ENCODE results near the gene GCHFR. TPM values are rescaled to one million over a fixed set of nuclear protein-coding genes. Genes with fewer than 3 reads are reported as not detected.
A peak's percentile ranks its signal among the peaks of the same experiment; 100 is the strongest.

Gene GCHFR
- total RNA-seq, 2 experiments from 2014 or later = 13.5 to 14.8 TPM

GRCh38 chr15:40807028-40807887 lies 43.4 kb downstream of the GCHFR start, which contains the start of the genes DNAJC17 and ZFYVE19:
Gene DNAJC17, minus strand, starts transcription at chr15:40807473. Its CDS starts 27 bp downstream, at chr15:40807446.
Gene ZFYVE19, plus strand, starts transcription at chr15:40807089. Its CDS starts 501 bp downstream, at chr15:40807590.
- Histone ChIP-seq H3K4me3 (ENCODE audit: low read length) (peak within 1 kb of the TSS; percentile 80), H3K9me3 (ENCODE audit: control insufficient read depth in 1 of 2, insufficient read depth in 1 of 2, low read length in 2 of 2) (no peaks in the 10 kb centered on the region), H3K4me1 (ENCODE audit: insufficient read depth, low read length) (peaks cover 30% of the 10 kb centered on the region), H3K27me3 (ENCODE audit: control insufficient read depth in 1 of 2, insufficient read depth in 2 of 2, low read length in 2 of 2) (no peaks in the 10 kb centered on the region), H3K36me3 (ENCODE audit: insufficient read depth, low read length) (peaks cover 22% of the 10 kb centered on the region), H3K27ac (ENCODE audit: low read depth in 1 of 2, low read length in 2 of 2) (peak within 1 kb of the TSS; percentile 90 to 93)
- intact Hi-C loops (cut with DNase I, micrococcal nuclease) = loop anchor here (1.0 to 5.0 kb wide), 5 partner anchors 52 to 735 kb away; partner anchors contain the start of genes RMDN3 (in 2 of the 2), RAD51 (in 1 of the 2), RPAP1 (in 1 of the 2) and VPS18 (in 1 of the 2)
- no peaks in the 10 kb centered on the region for H3K9me3 Mint-ChIP-seq
- H3K27me3 Mint-ChIP-seq = no peaks in the 10 kb centered on the region
- DNase-seq (peak; percentile 86 to 97 (median 92)), ATAC-seq (ENCODE audit: poor library complexity) (peak; percentile 97)
- POLR2A ChIA-PET = interaction anchor here (0.6 to 2.6 kb wide), 10 partner anchors 12 to 309 kb away, joined by 3 to 13 read pairs (median 4); partner anchors contain the start of genes C15orf62, CCDC32, INO80 and RAD51
- peak within 1 kb of the TSS; percentile 91 for H3K27ac Mint-ChIP-seq
- CTCF ChIA-PET = interaction anchor here (1.4 to 2.0 kb wide), 2 partner anchors 52 to 87 kb away, joined by 5 to 8 read pairs; partner anchors contain the start of gene VPS18
- no peak for TF ChIP-seq CTCF (IDR thresholded peaks at IDR 0.05)
- H3K36me3 Mint-ChIP-seq (ENCODE audit: low read depth) = peaks cover 27% of the 10 kb centered on the region
- H3K4me3 Mint-ChIP-seq = peak within 1 kb of the TSS; percentile 96
- peaks cover 23% of the 10 kb centered on the region for H3K4me1 Mint-ChIP-seq (ENCODE audit: low read depth)

- Histone ChIP-seq H3K36me3 (ENCODE audit: insufficient read depth, low read length) (peaks cover 28% of the 10 kb centered on the region), H3K9me3 (ENCODE audit: control insufficient read depth in 1 of 2, insufficient read depth in 1 of 2, low read length in 2 of 2) (no peaks in the 10 kb centered on the region), H3K4me1 (ENCODE audit: insufficient read depth, low read length) (peaks cover 30% of the 10 kb centered on the region), H3K4me3 (ENCODE audit: low read length) (peak overlapping the region; percentile 80), H3K27me3 (ENCODE audit: control insufficient read depth in 1 of 2, insufficient read depth in 2 of 2, low read length in 2 of 2) (no peaks in the 10 kb centered on the region), H3K27ac (ENCODE audit: low read depth in 1 of 2, low read length in 2 of 2) (peak overlapping the region in 1 of 2 donors; percentile 90)
- Mint-ChIP-seq H3K27me3 (no peaks in the 10 kb centered on the region), H3K4me3 (peak overlapping the region; percentile 96), H3K4me1 (ENCODE audit: low read depth) (peaks cover 23% of the 10 kb centered on the region), H3K36me3 (ENCODE audit: low read depth) (peaks cover 25% of the 10 kb centered on the region), H3K27ac (peak overlapping the region; percentile 47), H3K9me3 (no peaks in the 10 kb centered on the region)
- intact Hi-C loops (cut with DNase I, micrococcal nuclease) = loop anchor here (1.0 to 5.0 kb wide), 5 partner anchors 53 to 734 kb away; partner anchors contain the start of genes RMDN3 (in 2 of the 2), RAD51 (in 1 of the 2), RPAP1 (in 1 of the 2) and VPS18 (in 1 of the 2)
- no peak for DNase-seq
- TF ChIP-seq CTCF (IDR thresholded peaks at IDR 0.05) = no peak
- ChIA-PET POLR2A (interaction anchor here (0.6 to 2.6 kb wide), 6 partner anchors 12 to 114 kb away, joined by 3 to 13 read pairs (median 6); partner anchors contain the start of genes RAD51 and VPS18), CTCF (interaction anchor here (2.0 kb wide), 1 partner anchor 86 kb away, joined by 8 read pairs; the partner anchor contains the start of gene VPS18)
- no peak for ATAC-seq (ENCODE audit: poor library complexity)
Measured at GRCh38 chr15:40807888-40808461, 44.1 kb downstream of the GCHFR start.

GRCh38 chr15:40808861-40809450 lies 45.1 kb downstream of the GCHFR start:
- CTCF ChIA-PET = no interaction called here
- Mint-ChIP-seq H3K4me1 (ENCODE audit: low read depth) (peaks cover 23% of the 10 kb centered on the region), H3K27me3 (no peaks in the 10 kb centered on the region), H3K9me3 (no peaks in the 10 kb centered on the region), H3K27ac (no peak overlapping the region), H3K36me3 (ENCODE audit: low read depth) (peaks cover 29% of the 10 kb centered on the region), H3K4me3 (peak overlapping the region; percentile 96)
- ATAC-seq (ENCODE audit: poor library complexity) (no peak), DNase-seq (no peak)
- Histone ChIP-seq H3K36me3 (ENCODE audit: insufficient read depth, low read length) (peaks cover 38% of the 10 kb centered on the region), H3K27ac (ENCODE audit: low read depth in 1 of 2, low read length in 2 of 2) (no peak overlapping the region), H3K27me3 (ENCODE audit: control insufficient read depth in 1 of 2, insufficient read depth in 2 of 2, low read length in 2 of 2) (no peaks in the 10 kb centered on the region), H3K9me3 (ENCODE audit: control insufficient read depth in 1 of 2, insufficient read depth in 1 of 2, low read length in 2 of 2) (no peaks in the 10 kb centered on the region), H3K4me1 (ENCODE audit: insufficient read depth, low read length) (peaks cover 30% of the 10 kb centered on the region), H3K4me3 (ENCODE audit: low read length) (no peak overlapping the region)
- POLR2A ChIA-PET = no interaction called here
- TF ChIP-seq CTCF (IDR thresholded peaks at IDR 0.05) = no peak
- intact Hi-C loops (cut with DNase I, micrococcal nuclease) = loop anchor here in 1 of 2 experiments (5.0 kb wide), 1 partner anchor 733 kb away; the partner anchor contains the start of gene RPAP1

Measured in CD4-positive, alpha-beta T cell (primary cell).